ENCODE results near the gene GATD1.
A peak's percentile ranks its signal among the peaks of the same experiment; 100 is the strongest.

DNA sequence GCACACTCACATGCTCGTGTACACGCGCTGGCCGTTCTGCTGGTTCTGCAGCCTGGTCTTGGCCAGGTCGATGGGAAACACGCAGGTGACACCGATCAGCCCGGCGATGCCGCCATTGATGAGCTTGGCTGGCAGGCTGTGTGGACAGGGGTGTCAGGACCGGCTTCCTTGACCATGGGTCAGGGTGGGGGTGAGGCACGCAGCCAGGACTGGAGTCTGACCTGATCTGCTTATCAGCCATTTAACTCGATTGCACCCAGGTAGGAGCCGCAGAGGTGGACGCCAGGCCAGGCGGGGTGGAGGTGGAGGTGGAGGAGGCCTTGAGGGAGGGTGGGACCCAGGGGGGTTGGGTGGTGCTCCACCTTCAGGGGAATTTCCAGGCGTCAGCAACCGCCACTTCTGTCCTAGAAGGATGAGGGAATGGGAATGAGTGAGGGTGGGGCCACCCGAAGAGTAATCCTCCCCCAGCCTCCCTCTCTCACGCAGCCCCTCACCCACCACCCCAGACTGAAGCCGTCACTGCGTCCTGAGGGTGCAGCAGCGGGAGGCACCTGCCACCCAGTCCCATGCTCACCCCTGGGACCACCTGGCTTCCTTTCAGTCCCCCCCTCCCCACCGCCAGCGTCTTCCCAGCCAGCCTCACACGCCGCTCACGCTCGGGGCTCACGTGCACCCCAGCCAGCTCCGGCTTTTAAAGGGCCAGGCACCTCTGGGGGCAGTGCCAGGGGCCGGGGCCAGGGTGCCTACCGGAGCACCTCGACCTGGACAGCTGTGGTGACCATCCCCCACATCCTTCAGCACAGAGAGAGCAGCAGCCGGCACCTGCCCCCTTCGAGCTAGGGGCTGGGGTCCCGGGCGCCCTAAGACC, 17.7 kb upstream of the GATD1 start:
- TF ChIP-seq, protein P1, sequence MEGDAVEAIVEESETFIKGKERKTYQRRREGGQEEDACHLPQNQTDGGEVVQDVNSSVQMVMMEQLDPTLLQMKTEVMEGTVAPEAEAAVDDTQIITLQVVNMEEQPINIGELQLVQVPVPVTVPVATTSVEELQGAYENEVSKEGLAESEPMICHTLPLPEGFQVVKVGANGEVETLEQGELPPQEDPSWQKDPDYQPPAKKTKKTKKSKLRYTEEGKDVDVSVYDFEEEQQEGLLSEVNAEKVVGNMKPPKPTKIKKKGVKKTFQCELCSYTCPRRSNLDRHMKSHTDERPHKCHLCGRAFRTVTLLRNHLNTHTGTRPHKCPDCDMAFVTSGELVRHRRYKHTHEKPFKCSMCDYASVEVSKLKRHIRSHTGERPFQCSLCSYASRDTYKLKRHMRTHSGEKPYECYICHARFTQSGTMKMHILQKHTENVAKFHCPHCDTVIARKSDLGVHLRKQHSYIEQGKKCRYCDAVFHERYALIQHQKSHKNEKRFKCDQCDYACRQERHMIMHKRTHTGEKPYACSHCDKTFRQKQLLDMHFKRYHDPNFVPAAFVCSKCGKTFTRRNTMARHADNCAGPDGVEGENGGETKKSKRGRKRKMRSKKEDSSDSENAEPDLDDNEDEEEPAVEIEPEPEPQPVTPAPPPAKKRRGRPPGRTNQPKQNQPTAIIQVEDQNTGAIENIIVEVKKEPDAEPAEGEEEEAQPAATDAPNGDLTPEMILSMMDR (IDR thresholded peaks at IDR 0.05) = no peak
- TF ChIP-seq POLR2A (IDR thresholded peaks at IDR 0.05) = peak; percentile 66 to 74 (median 66)

Measured in body of pancreas (tissue), 4 donors.